Left ventricle myocardium superior (tissue), 1 donor: Measurements from ENCODE around the gene CNPY1. TPM values are rescaled to one million over a fixed set of nuclear protein-coding genes. Genes with fewer than 3 reads are reported as not detected.

Source experiments
- ATAC-seq: fragments of 200-7000 bp; cut with Tn5 transposase; one replicate; pipeline ENCODE4 v1.9.1; 2020; ENCODE audit warnings: mild to moderate bottlenecking, moderate library complexity
- DNase-seq: peaks from one replicate; pipeline ENCODE4 v3.0.0-alpha.2; 2020
- intact Hi-C: fragments of 100-400 bp; cut with micrococcal nuclease; formaldehyde crosslinking; loops from one replicate; pipeline ENCODE4 v1.11.0; 2022
- total RNA-seq: library from RNA; stranded (reverse); fragmentation: NEBNext Ultra II Directional; extraction: Animal tissue kit (Norgen Biotek cat#: 25700); gene quantifications from one replicate; pipeline ENCODE4 v1.2.1, GENCODE V29; 2021
- donor health status: DM: no; HTN: yes; CAD: no; lungs with severe emphysema.

Gene CNPY1
- total RNA-seq, 1 donor from 2014 or later = not detected

- ATAC-seq (no peak), DNase-seq (no peak)
- intact Hi-C loops = no loop called here
Observed at GRCh38 chr7:155452505-155453295, 93.7 kb downstream of the CNPY1 start.

GRCh38 chr7:155451840-155452239, 94.5 kb downstream of the CNPY1 start:
- no peak for DNase-seq
- intact Hi-C loops = no loop called here
- ATAC-seq = no peak

Other genes with a start within 250 kb of the CNPY1 start
- 8.7 TPM for gene INSIG1, start 248.7 kb downstream of the CNPY1 start, total RNA-seq
- not detected for gene EN2, start 88.4 kb downstream of the CNPY1 start, total RNA-seq
- 37.8 TPM for gene RBM33, start 98.1 kb upstream of the CNPY1 start, total RNA-seq